Gastroesophageal sphincter (tissue), 3 donors: ENCODE data around the gene MYO3B.

ENCODE experiments used
- CTCF ChIP-seq, 4 experiments: fragments of 200-600 bp in 2 of 4; fragments of 450-650 bp in 2 of 4; sonication (generic) in 1 of 4; IDR thresholded peaks; one replicate each; pipeline ENCODE4 v1.5.1; 2017 to 2019; ENCODE audit warnings: antibody characterized with exemption in 4 of 4, mild to moderate bottlenecking in 2 of 4, moderate library complexity in 2 of 4
- EP300 ChIP-seq: sonication (generic); formaldehyde crosslinking; IDR thresholded peaks from one replicate; pipeline ENCODE4 v1.6.1; 2017; ENCODE audit warnings: antibody characterized with exemption, mild to moderate bottlenecking
- POLR2A ChIP-seq, 2 donors: fragments of 450-650 bp; IDR thresholded peaks; one replicate each; pipeline ENCODE4 v1.6.1; 2017; ENCODE audit warnings: antibody characterized with exemption in 2 of 2, mild to moderate bottlenecking in 2 of 2, moderate library complexity in 1 of 2
- POLR2AphosphoS5 ChIP-seq: sonication (generic); formaldehyde crosslinking; IDR thresholded peaks from one replicate; pipeline ENCODE4 v1.6.1; 2017; ENCODE audit warnings: antibody characterized with exemption

DNA sequence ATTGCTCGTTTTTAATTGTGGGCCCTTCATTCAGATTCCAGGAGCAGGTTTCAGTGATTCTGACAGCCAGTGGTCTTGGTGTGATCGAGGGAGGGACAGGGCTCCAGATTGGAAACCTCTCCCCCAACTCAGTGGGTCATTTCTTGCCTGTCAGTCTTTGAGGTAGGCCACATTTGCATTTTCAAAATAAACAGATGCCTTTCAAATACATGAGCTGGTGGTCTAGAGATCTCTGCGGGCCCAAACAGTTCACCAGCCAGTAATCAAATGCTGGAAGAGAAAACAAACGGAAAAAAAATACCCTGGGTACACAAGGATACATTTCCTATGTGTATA lies 326.8 kb downstream of the MYO3B start:
- TF ChIP-seq EP300 (no peak), CTCF (IDR thresholded peaks at IDR 0.05) (no peak), POLR2A (IDR thresholded peaks at IDR 0.05) (no peak), POLR2AphosphoS5 (no peak)
